Upper lobe of left lung (tissue), 6 donors: ENCODE data around the gene TSSK2. TPM values are rescaled to one million over a fixed set of nuclear protein-coding genes. Genes with fewer than 3 reads are reported as not detected.
A peak's percentile ranks its signal among the peaks of the same experiment; 100 is the strongest.

Experiments used
- ATAC-seq, 2 donors: fragments of 200-7000 bp; cut with Tn5 transposase; one replicate each; pipeline ENCODE4 v1.9.1; 2022; ENCODE audit warnings: mild to moderate bottlenecking in 2 of 2, moderate library complexity in 2 of 2; ENCODE audit not compliant: low FRiP score in 2 of 2
- DNase-seq, 2 donors: peaks; one replicate each; pipeline ENCODE4 v3.0.0-alpha.2; 2019 to 2020
- H3K27ac ChIP-seq, 4 donors: fragments of 200-600 bp; sonication (generic); one replicate each; pipeline ENCODE4 v1.5.1; 2016 to 2019
- H3K27me3 ChIP-seq, 4 donors: fragments of 200-600 bp; sonication (generic); one replicate each; pipeline ENCODE4 v1.5.1; 2017 to 2019
- H3K36me3 ChIP-seq, 4 donors: fragments of 200-600 bp; sonication (generic); one replicate each; pipeline ENCODE4 v1.5.1; 2016 to 2019
- H3K4me1 ChIP-seq, 4 donors: fragments of 200-600 bp; sonication (generic); one replicate each; pipeline ENCODE4 v1.5.1; 2018 to 2019
- H3K4me3 ChIP-seq, 4 donors: fragments of 200-600 bp; sonication (generic); one replicate each; pipeline ENCODE4 v1.5.1; 2017 to 2019; ENCODE audit warnings: mild to moderate bottlenecking in 2 of 4, moderate library complexity in 1 of 4
- H3K9me3 ChIP-seq, 4 donors: fragments of 200-600 bp; sonication (generic); one replicate each; pipeline ENCODE4 v1.5.1; 2018 to 2019
- EP300 ChIP-seq, 4 donors: sonication (generic); formaldehyde crosslinking; IDR thresholded peaks; one replicate each; pipeline ENCODE4 v1.5.1; 2017; ENCODE audit warnings: antibody characterized with exemption in 4 of 4, control low read depth in 2 of 4
- POLR2A ChIP-seq, 4 donors: fragments of 450-650 bp; IDR thresholded peaks; one replicate each; pipeline ENCODE4 v1.5.1; 2016 to 2017; ENCODE audit warnings: antibody characterized with exemption in 4 of 4, mild to moderate bottlenecking in 2 of 4
- POLR2AphosphoS5 ChIP-seq, 2 donors: sonication (generic); formaldehyde crosslinking; IDR thresholded peaks; one replicate each; pipeline ENCODE4 v1.5.1; 2017; ENCODE audit warnings: antibody characterized with exemption in 2 of 2
- WGBS, 2 donors: methylation state at CpG; one replicate each; pipeline ENCODE4 v1.1.5; 2017 to 2018; 5-methylcytosine and 5-hydroxymethylcytosine counted together
- total RNA-seq, 6 donors: library from RNA; depleted of rRNA in 4 of 6; stranded (reverse); fragments of >200 nt in 4 of 6; gene quantifications; one replicate each; pipeline versions ENCODE4 v1.1.0 to v1.2.1, GENCODE V29; 2016 to 2021
- TF ChIP-seq, protein P1 (sequence below), 6 experiments: fragments of 450-650 bp in 4 of 6; fragments of 200-600 bp in 2 of 6; sonication (generic) in 2 of 6; IDR thresholded peaks; one replicate each; pipeline ENCODE4 v1.5.1; 2016 to 2019; ENCODE audit warnings: antibody characterized with exemption in 6 of 6
- donor health status: DM: no; HTN: no; CAD: no; lungs with moderate emphysema.
- donor health status: DM: no; HTN: yes; CAD: no; lungs with severe emphysema.

The TSSK2 gene
- total RNA-seq, 6 donors from 2014 or later, result not detected

GRCh38 chr22:19132693-19133400 is 1.7 kb downstream of the TSSK2 start:
- ATAC-seq (no peak), DNase-seq (no peak)
- H3K27ac ChIP-seq, result no peak overlapping the region
- H3K4me3 ChIP-seq, result no peak overlapping the region
- H3K36me3 ChIP-seq, result peaks cover 11 to 69% (median 50%) of the 10 kb centered on the region in 4 donors
- WGBS, 2 donors, result 88 to 90% methylated on average over 5 to 9 of the region's 9 CpGs
- TF ChIP-seq EP300 (IDR thresholded peaks at IDR 0.05) (no peak), POLR2AphosphoS5 (IDR thresholded peaks at IDR 0.05) (no peak), POLR2A (IDR thresholded peaks at IDR 0.05) (no peak)
- TF ChIP-seq, protein P1, sequence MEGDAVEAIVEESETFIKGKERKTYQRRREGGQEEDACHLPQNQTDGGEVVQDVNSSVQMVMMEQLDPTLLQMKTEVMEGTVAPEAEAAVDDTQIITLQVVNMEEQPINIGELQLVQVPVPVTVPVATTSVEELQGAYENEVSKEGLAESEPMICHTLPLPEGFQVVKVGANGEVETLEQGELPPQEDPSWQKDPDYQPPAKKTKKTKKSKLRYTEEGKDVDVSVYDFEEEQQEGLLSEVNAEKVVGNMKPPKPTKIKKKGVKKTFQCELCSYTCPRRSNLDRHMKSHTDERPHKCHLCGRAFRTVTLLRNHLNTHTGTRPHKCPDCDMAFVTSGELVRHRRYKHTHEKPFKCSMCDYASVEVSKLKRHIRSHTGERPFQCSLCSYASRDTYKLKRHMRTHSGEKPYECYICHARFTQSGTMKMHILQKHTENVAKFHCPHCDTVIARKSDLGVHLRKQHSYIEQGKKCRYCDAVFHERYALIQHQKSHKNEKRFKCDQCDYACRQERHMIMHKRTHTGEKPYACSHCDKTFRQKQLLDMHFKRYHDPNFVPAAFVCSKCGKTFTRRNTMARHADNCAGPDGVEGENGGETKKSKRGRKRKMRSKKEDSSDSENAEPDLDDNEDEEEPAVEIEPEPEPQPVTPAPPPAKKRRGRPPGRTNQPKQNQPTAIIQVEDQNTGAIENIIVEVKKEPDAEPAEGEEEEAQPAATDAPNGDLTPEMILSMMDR (IDR thresholded peaks at IDR 0.05), result no peak
- H3K27me3 ChIP-seq, result no peaks in the 10 kb centered on the region
- no peaks in the 10 kb centered on the region for H3K9me3 ChIP-seq
- no peaks in the 10 kb centered on the region for H3K4me1 ChIP-seq

- no peak overlapping the region for H3K27ac ChIP-seq
- H3K9me3 ChIP-seq, result no peaks in the 10 kb centered on the region
- H3K36me3 ChIP-seq, result peaks cover 18 to 76% (median 57%) of the 10 kb centered on the region in 4 donors
- TF ChIP-seq EP300 (IDR thresholded peaks at IDR 0.05) (no peak), POLR2AphosphoS5 (IDR thresholded peaks at IDR 0.05) (no peak), POLR2A (IDR thresholded peaks at IDR 0.05) (no peak)
- peak in 1 of 2 donors; percentile 60 for DNase-seq
- H3K4me1 ChIP-seq, result no peaks in the 10 kb centered on the region
- WGBS, 2 donors, result 96 to 98% methylated on average over 9 to 12 of the region's 13 CpGs
- no peak for ATAC-seq
- no peak overlapping the region for H3K4me3 ChIP-seq
- H3K27me3 ChIP-seq, result no peaks in the 10 kb centered on the region
These were observed 2.5 kb downstream of the TSSK2 start for GRCh38 chr22:19133561-19133960.

DNA sequence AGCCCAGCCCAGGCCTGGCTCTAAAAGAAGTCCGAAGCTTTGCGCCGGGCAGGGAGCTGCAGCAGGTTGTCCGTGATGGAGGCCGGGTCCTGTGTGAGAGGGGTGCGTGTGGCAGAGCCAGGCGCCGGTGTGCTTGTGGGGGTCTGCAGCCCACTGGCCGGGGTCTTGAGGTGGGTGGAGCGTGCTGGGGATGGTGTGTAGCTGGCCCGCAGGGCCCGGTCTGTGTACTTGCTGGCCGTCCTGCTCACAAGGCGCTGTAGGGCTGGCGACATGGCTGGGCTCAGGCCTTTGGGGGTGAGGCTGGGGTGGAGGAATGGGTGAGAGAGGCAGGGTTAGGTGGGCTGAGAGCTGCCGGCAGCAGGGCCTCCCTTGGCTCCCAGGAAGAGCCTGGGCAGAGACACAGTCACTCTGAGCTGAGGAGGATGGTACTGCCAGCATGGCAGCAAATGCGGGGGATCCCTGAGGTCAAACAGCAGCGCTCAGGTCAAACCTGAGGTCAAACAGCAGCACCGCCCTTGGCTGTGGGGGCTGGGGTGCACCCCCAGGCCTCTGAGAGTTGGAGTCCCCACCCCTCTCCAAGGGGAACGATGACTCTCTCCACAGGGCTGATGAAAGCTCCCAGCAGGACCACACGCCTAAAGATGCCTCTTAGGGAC is 3.2 kb downstream of the TSSK2 start:
- no peaks in the 10 kb centered on the region for H3K4me1 ChIP-seq
- peak in 1 of 2 donors; percentile 73 for DNase-seq
- H3K27me3 ChIP-seq, result no peaks in the 10 kb centered on the region
- 95% methylated on average over 13 to 21 of the region's 21 CpGs for WGBS, 2 donors
- no peaks in the 10 kb centered on the region for H3K9me3 ChIP-seq
- H3K27ac ChIP-seq, result no peak overlapping the region
- H3K4me3 ChIP-seq, result no peak overlapping the region
- TF ChIP-seq EP300 (IDR thresholded peaks at IDR 0.05) (no peak), POLR2AphosphoS5 (IDR thresholded peaks at IDR 0.05) (no peak), POLR2A (IDR thresholded peaks at IDR 0.05) (no peak)
- TF ChIP-seq, protein P1 (IDR thresholded peaks at IDR 0.05), result no peak
- no peak for ATAC-seq
- peaks cover 23 to 84% (median 64%) of the 10 kb centered on the region in 4 donors for H3K36me3 ChIP-seq

DNA sequence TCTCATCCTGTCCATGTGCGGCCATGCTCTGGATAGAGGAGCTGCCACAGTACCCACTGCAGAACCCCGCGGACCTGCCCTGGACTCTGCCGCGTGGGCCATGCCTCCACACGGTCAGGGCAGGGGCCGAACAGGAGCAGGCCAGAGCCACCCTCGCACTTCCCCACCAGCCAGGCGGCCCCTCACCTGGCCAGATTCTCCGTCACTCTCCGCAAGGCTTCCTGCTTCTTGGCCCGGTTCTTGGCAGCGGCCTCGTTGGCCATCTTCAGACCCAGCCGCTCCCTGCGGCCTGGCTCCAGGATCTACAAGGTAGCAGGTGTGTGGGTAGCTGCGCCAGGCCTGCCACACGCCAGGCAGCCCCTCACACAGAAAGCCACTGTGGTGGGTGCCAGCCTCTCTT is 3.8 kb downstream of the TSSK2 start:
- Histone ChIP-seq H3K27ac (no peak overlapping the region), H3K4me3 (no peak overlapping the region), H3K9me3 (no peaks in the 10 kb centered on the region), H3K27me3 (no peaks in the 10 kb centered on the region), H3K4me1 (no peaks in the 10 kb centered on the region), H3K36me3 (peaks cover 27 to 89% (median 70%) of the 10 kb centered on the region in 4 donors)
- ATAC-seq, result no peak
- WGBS, 2 donors, result 91% methylated on average over 17 to 18 of the region's 18 CpGs
- no peak for TF ChIP-seq EP300 (IDR thresholded peaks at IDR 0.05)
- TF ChIP-seq POLR2A (IDR thresholded peaks at IDR 0.05), result no peak
- no peak for TF ChIP-seq POLR2AphosphoS5 (IDR thresholded peaks at IDR 0.05)
- TF ChIP-seq, protein P1 (IDR thresholded peaks at IDR 0.05), result no peak
- peak in 1 of 2 donors; percentile 70 for DNase-seq

- Histone ChIP-seq H3K9me3 (no peaks in the 10 kb centered on the region), H3K27me3 (no peaks in the 10 kb centered on the region), H3K4me3 (no peak overlapping the region), H3K27ac (no peak overlapping the region), H3K4me1 (no peaks in the 10 kb centered on the region), H3K36me3 (peaks cover 30 to 100% (median 80%) of the 10 kb centered on the region in 4 donors)
- ATAC-seq (no peak), DNase-seq (no peak)
- no peak for TF ChIP-seq EP300 (IDR thresholded peaks at IDR 0.05)
- no peak for TF ChIP-seq POLR2AphosphoS5 (IDR thresholded peaks at IDR 0.05)
- TF ChIP-seq POLR2A (IDR thresholded peaks at IDR 0.05), result no peak
- TF ChIP-seq, protein P1 (IDR thresholded peaks at IDR 0.05), result no peak
- WGBS, 2 donors, result 94 to 98% methylated on average over 10 of the region's 10 CpGs
These were observed 5.8 kb downstream of the TSSK2 start for GRCh38 chr22:19136915-19137314.
